Parathyroid adenoma (tissue), 2 donors: Measurements from ENCODE around the gene MANF.
A peak's percentile ranks its signal among the peaks of the same experiment; 100 is the strongest.
"Not testable (repeated sequence)": the region's sequence is repeated elsewhere in the genome, so short reads cannot be mapped to it uniquely, and the experiment has no call there.

Experiments used
- H2AFZ ChIP-seq: fragments of 300-600 bp; sonication (generic); one replicate; pipeline ENCODE4 v1.7.0; 2017; ENCODE audit warnings: antibody characterized with exemption, mild to moderate bottlenecking
- H3K27ac ChIP-seq: fragments of 300-600 bp; sonication (generic); one replicate; pipeline ENCODE4 v1.7.0; 2017
- H3K27me3 ChIP-seq: fragments of 300-600 bp; sonication (generic); one replicate; pipeline ENCODE4 v1.7.0; 2017; ENCODE audit warnings: low read length; ENCODE audit not compliant: control insufficient read depth, insufficient read depth
- H3K36me3 ChIP-seq: fragments of 300-600 bp; sonication (generic); one replicate; pipeline ENCODE4 v1.7.0; 2017; ENCODE audit warnings: low read length; ENCODE audit not compliant: control insufficient read depth, insufficient read depth
- H3K4me1 ChIP-seq: fragments of 300-600 bp; sonication (generic); one replicate; pipeline ENCODE4 v1.7.0; 2017; ENCODE audit warnings: control low read depth
- H3K4me2 ChIP-seq: fragments of 300-600 bp; sonication (generic); one replicate; pipeline ENCODE4 v1.7.0; 2017; ENCODE audit warnings: low read length
- H3K4me3 ChIP-seq: fragments of 300-600 bp; sonication (generic); one replicate; pipeline ENCODE4 v1.7.0; 2017; ENCODE audit warnings: low read depth, low read length
- H3K79me2 ChIP-seq: fragments of 300-600 bp; sonication (generic); one replicate; pipeline ENCODE4 v1.7.0; 2017; ENCODE audit warnings: control low read depth
- H3K9ac ChIP-seq: fragments of 300-600 bp; sonication (generic); one replicate; pipeline ENCODE4 v1.7.0; 2017; ENCODE audit warnings: mild to moderate bottlenecking
- H3K9me3 ChIP-seq: fragments of 300-600 bp; sonication (generic); one replicate; pipeline ENCODE4 v1.7.0; 2017; ENCODE audit warnings: low read length; ENCODE audit not compliant: control insufficient read depth
- CTCF ChIP-seq: fragments of 300-600 bp; sonication (generic); IDR thresholded peaks from one replicate; pipeline ENCODE4 v1.7.0; 2017; ENCODE audit warnings: antibody characterized with exemption, mild to moderate bottlenecking
- donor health status: primary hyperparathyroidism.

MANF gene

GRCh38 chr3:51386852-51387229, 1.8 kb downstream of the MANF start:
- no peak overlapping the region for H3K9ac ChIP-seq
- peaks cover 30% of the 10 kb centered on the region for H3K4me1 ChIP-seq
- H2AFZ ChIP-seq: no peak overlapping the region
- H3K27ac ChIP-seq: no peak overlapping the region
- no peak for TF ChIP-seq CTCF
- H3K36me3 ChIP-seq: no peaks in the 10 kb centered on the region
- H3K9me3 ChIP-seq: no peaks in the 10 kb centered on the region
- no peak overlapping the region for H3K4me2 ChIP-seq
- no peak overlapping the region for H3K4me3 ChIP-seq
- H3K79me2 ChIP-seq: peaks cover 3% of the 10 kb centered on the region
- no peaks in the 10 kb centered on the region for H3K27me3 ChIP-seq

DNA sequence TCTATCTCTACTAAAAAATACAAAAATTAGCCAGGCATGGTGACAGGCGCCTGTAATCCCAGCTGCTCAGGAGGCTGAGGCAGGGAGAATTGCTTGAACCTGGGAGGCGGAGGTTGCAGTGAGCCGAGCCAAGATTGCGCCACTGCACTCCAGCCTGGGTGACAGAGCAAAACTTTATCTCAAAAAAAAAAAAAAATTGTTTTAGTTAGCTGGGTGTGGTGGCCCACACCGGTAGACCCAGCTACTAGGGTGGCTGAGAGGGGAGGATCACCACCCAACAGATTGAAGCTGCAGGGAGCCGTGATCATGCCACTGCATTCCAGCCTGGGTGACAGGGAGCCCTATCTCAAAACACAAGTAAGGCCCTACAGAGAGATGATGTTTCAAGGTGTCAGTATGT, 2.2 kb downstream of the MANF start:
- peaks cover 30% of the 10 kb centered on the region for H3K4me1 ChIP-seq
- not testable (repeated sequence) for H3K27ac ChIP-seq, H3K79me2 ChIP-seq, H3K4me3 ChIP-seq, H3K9me3 ChIP-seq, H3K27me3 ChIP-seq, H3K9ac ChIP-seq, H3K36me3 ChIP-seq, H3K4me2 ChIP-seq, H2AFZ ChIP-seq

- peak; percentile 25 for TF ChIP-seq CTCF
- peaks cover 17% of the 10 kb centered on the region for H3K79me2 ChIP-seq
- no peak overlapping the region for H3K9ac ChIP-seq
- no peak overlapping the region for H3K4me3 ChIP-seq
- no peak overlapping the region for H3K4me2 ChIP-seq
- H3K9me3 ChIP-seq: no peaks in the 10 kb centered on the region
- H2AFZ ChIP-seq: no peak overlapping the region
- H3K36me3 ChIP-seq: no peaks in the 10 kb centered on the region
- peak overlapping the region; percentile 40 for H3K27ac ChIP-seq
- H3K4me1 ChIP-seq: peaks cover 28% of the 10 kb centered on the region
- no peaks in the 10 kb centered on the region for H3K27me3 ChIP-seq
Observed at GRCh38 chr3:51388286-51389029, 3.4 kb downstream of the MANF start.

DNA sequence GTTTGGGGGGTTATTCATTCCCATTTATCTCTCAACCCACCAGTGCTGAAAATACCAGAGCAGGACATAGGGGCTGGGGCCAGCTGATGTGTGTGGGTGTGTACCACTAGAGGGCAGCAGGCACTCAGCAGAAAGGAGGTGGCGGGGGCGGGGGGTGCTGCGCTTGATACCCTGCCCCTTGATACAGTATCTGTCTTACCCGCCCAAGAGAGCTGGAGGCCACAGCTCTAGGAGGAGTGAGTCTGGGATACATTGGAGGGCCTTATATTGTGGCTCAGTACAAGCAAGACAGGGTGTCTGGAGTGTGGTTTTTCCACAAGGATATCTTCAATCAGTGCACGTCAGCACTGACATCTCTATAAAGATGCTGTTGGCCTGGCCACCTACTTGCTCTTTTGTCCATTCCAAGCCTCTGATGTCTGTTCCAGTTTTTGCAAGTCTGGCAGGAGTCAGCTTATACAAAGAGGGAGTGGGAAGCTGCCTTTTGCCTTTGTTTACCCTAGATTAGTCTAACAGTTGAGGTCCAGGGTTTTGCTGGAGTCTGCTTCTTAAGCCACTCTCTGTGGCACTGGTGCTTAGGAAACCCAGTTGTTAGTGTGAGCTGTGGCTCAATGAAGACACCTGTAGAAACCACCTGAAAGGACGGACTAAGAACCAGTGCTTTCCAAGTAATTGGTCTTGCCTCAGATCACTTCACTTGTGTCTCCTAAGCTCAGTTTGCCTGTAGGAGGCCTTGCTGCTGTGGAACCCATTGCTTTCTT, 4.5 kb downstream of the MANF start:
- H3K36me3 ChIP-seq: no peaks in the 10 kb centered on the region

More for the DNA sequence above, 4.5 kb downstream of the MANF start:
- TF ChIP-seq CTCF: peak; percentile 62
- Histone ChIP-seq H3K9ac (no peak overlapping the region), H3K4me1 (peaks cover 21% of the 10 kb centered on the region), H3K4me3 (no peak overlapping the region), H3K4me2 (no peak overlapping the region), H3K27me3 (no peaks in the 10 kb centered on the region), H2AFZ (no peak overlapping the region), H3K9me3 (no peaks in the 10 kb centered on the region), H3K27ac (no peak overlapping the region), H3K79me2 (peaks cover 18% of the 10 kb centered on the region)
